Left renal cortex interstitium (tissue), 4 donors: Measurements from ENCODE around the gene VMAC. TPM values are rescaled to one million over a fixed set of nuclear protein-coding genes. Genes with fewer than 3 reads are reported as not detected.

ENCODE experiments used
- DNase-seq, 4 donors: peaks; one replicate each; pipeline ENCODE4 v3.0.0-alpha.2; 2013; ENCODE audit warnings: low read depth in 4 of 4, low spot score in 2 of 4, missing footprints in 1 of 4
- polyA plus RNA-seq, 4 donors: library from polyadenylated mRNA; unstranded; fragments of 120-200 nt; gene quantifications; one replicate each; pipeline ENCODE4 v1.2.1, GENCODE V29; 2013; ENCODE audit not compliant: insufficient read length in 4 of 4

Gene VMAC
- polyA plus RNA-seq, 4 donors = 4.6 to 12.6 (median 7.9) TPM

- no peak for DNase-seq
Observed at GRCh38 chr19:5949792-5950305, 45.2 kb downstream of the VMAC start.

- DNase-seq = no peak
Observed at GRCh38 chr19:5950741-5951140, 46.1 kb downstream of the VMAC start.

- DNase-seq = no peak
Observed at GRCh38 chr19:5951338-5951861, 46.7 kb downstream of the VMAC start.

- DNase-seq = no peak
Observed at GRCh38 chr19:5952193-5953029, 47.7 kb downstream of the VMAC start.

GRCh38 chr19:5953030-5953589 lies 48.4 kb downstream of the VMAC start:
- DNase-seq = no peak

- DNase-seq = no peak
Observed at GRCh38 chr19:5953680-5954213, 49.1 kb downstream of the VMAC start.

GRCh38 chr19:5954293-5954692 lies 49.6 kb downstream of the VMAC start:
- DNase-seq = no peak

GRCh38 chr19:5955636-5955935 lies 50.9 kb downstream of the VMAC start:
- no peak for DNase-seq

- DNase-seq = no peak
Observed at GRCh38 chr19:5956323-5956722, 51.7 kb downstream of the VMAC start.

GRCh38 chr19:5956728-5957127 lies 52.1 kb downstream of the VMAC start:
- no peak for DNase-seq

- DNase-seq = no peak
Observed at GRCh38 chr19:5957170-5957569, 52.5 kb downstream of the VMAC start.

- DNase-seq = no peak
Observed at GRCh38 chr19:5958074-5958850, 53.6 kb downstream of the VMAC start.

- no peak for DNase-seq
Observed at GRCh38 chr19:5958851-5959122, 54.1 kb downstream of the VMAC start.

- no peak for DNase-seq
Observed at GRCh38 chr19:5959260-5960004, 54.8 kb downstream of the VMAC start.

Other genes with a start within 250 kb of the VMAC start
- gene MICOS13, start 224.4 kb upstream of the VMAC start, polyA plus RNA-seq = 10 to 100 TPM; 33.7 to 73.6 (median 50.8) TPM
- 10 to 100 TPM in 3 of 4 donors, 1 to 10 TPM in 1; 7.9 to 16.9 (median 13.0) TPM for gene HSD11B1L, start 223.8 kb upstream of the VMAC start, polyA plus RNA-seq
- 100 to 1,000 TPM; 503 to 959 (median 748) TPM for gene RPL36, start 214.6 kb upstream of the VMAC start, polyA plus RNA-seq
- 10 to 100 TPM; 46.9 to 76.4 (median 62.1) TPM for gene LONP1, start 184.7 kb upstream of the VMAC start, polyA plus RNA-seq
- not detected for gene CATSPERD, start 184.2 kb upstream of the VMAC start, polyA plus RNA-seq
- gene PRR22, start 120.1 kb upstream of the VMAC start, polyA plus RNA-seq = 1 to 10 TPM; 1.5 to 4.4 (median 3.7) TPM
- gene DUS3L, start 113.7 kb upstream of the VMAC start, polyA plus RNA-seq = 10 to 100 TPM; 21.9 to 37.7 (median 30.1) TPM
- gene NRTN, start 99.8 kb upstream of the VMAC start, polyA plus RNA-seq = 1 to 10 TPM; 1.6 to 5.5 (median 3.9) TPM
- gene FUT6, start 65.2 kb upstream of the VMAC start, polyA plus RNA-seq = 10 to 100 TPM in 2 of 4 donors, 1 to 10 TPM in 2; 7.2 to 16.0 (median 10.8) TPM
- gene FUT3, start 53.4 kb upstream of the VMAC start, polyA plus RNA-seq = 1 to 10 TPM in 2 of 4 donors, under 1 TPM in 2; 0.32 to 1.3 (median 0.74) TPM
- under 1 TPM in 1 of 4 donors, not detected in 3; 0.06 TPM for gene FUT5, start 34.3 kb upstream of the VMAC start, polyA plus RNA-seq
- gene NDUFA11, start 1.1 kb upstream of the VMAC start, polyA plus RNA-seq = 100 to 1,000 TPM; 132 to 235 (median 194) TPM
- 10 to 100 TPM; 27.7 to 54.3 (median 37.2) TPM for gene CAPS, start 9.4 kb downstream of the VMAC start, polyA plus RNA-seq
- gene RANBP3, start 73.3 kb downstream of the VMAC start, polyA plus RNA-seq = 10 to 100 TPM; 67.7 to 73.7 (median 72.4) TPM
- gene RFX2, start 205.6 kb downstream of the VMAC start, polyA plus RNA-seq = 10 to 100 TPM in 2 of 4 donors, 1 to 10 TPM in 2; 6.7 to 11.1 (median 8.8) TPM
- 1 to 10 TPM in 2 of 4 donors, under 1 TPM in 2; 0.54 to 2.7 (median 1.5) TPM for gene ACSBG2, start 230.8 kb downstream of the VMAC start, polyA plus RNA-seq